Measurements from ENCODE around the gene MS4A18.
A peak's percentile ranks its signal among the peaks of the same experiment; 100 is the strongest.

The MS4A18 gene

GRCh38 chr11:60772666-60773065 lies 48.1 kb downstream of the MS4A18 start:
- ATAC-seq (replicated peaks; ENCODE audit: extremely low read depth, poor library complexity, severe bottlenecking) (no peak), DNase-seq (ENCODE audit: low spot score in 2 of 2) (no peak)
- H3K4me3 Mint-ChIP-seq: no peak overlapping the region
- peaks cover 2% of the 10 kb centered on the region for H3K36me3 Mint-ChIP-seq (ENCODE audit: insufficient read depth)
- no peak overlapping the region for H3K27ac Mint-ChIP-seq (ENCODE audit: low read depth)
- no peaks in the 10 kb centered on the region for H3K9me3 Mint-ChIP-seq
- peaks cover 47% of the 10 kb centered on the region for H3K27me3 Mint-ChIP-seq
- peaks cover 8% of the 10 kb centered on the region for H3K4me1 Mint-ChIP-seq

- H3K4me1 Mint-ChIP-seq: peaks cover 8% of the 10 kb centered on the region
- DNase-seq (ENCODE audit: low spot score in 2 of 2): no peak
- peaks cover 30% of the 10 kb centered on the region for H3K27me3 Mint-ChIP-seq
- H3K36me3 Mint-ChIP-seq (ENCODE audit: insufficient read depth): no peaks in the 10 kb centered on the region
- H3K27ac Mint-ChIP-seq (ENCODE audit: low read depth): no peak overlapping the region
- H3K9me3 Mint-ChIP-seq: no peaks in the 10 kb centered on the region
- no peak for ATAC-seq (replicated peaks; ENCODE audit: extremely low read depth, poor library complexity, severe bottlenecking)
- no peak overlapping the region for H3K4me3 Mint-ChIP-seq
Measured at GRCh38 chr11:60774726-60775125, 50.2 kb downstream of the MS4A18 start.

DNA sequence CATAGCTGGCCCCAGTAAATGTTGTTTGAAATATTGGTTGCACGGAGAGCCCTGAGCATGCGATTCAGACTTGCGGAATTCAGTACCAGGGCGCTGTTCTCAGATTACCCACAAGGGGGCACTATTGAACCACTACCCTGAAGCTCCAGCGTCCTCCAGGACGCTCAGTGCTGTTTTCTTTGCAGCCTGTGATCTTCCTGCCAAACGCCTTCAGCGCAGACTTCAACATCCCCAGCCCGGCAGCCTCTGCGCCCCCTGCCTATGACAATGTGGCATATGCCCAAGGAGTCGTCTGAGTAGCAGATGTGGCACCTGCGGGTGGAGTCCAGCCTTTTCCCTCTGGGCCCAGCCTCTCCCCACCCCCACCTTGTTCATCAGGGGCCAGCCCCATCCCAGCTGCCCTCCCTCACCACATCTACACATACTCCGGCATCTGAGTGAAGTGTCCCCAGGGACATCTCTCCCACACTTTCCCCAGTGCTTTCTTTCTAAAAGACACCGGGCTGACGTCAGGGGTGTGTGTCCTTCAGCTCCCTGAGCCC lies 51.0 kb downstream of the MS4A18 start:
- no peaks in the 10 kb centered on the region for H3K36me3 Mint-ChIP-seq (ENCODE audit: insufficient read depth)
- no peaks in the 10 kb centered on the region for H3K9me3 Mint-ChIP-seq
- H3K4me1 Mint-ChIP-seq: peaks cover 8% of the 10 kb centered on the region
- ATAC-seq (replicated peaks; ENCODE audit: extremely low read depth, poor library complexity, severe bottlenecking) (peak; percentile 89), DNase-seq (ENCODE audit: low spot score in 2 of 2) (peak; percentile 68 to 71)
- no peak overlapping the region for H3K27ac Mint-ChIP-seq (ENCODE audit: low read depth)
- H3K27me3 Mint-ChIP-seq: peaks cover 25% of the 10 kb centered on the region
- no peak overlapping the region for H3K4me3 Mint-ChIP-seq

GRCh38 chr11:60776167-60776566 lies 51.6 kb downstream of the MS4A18 start:
- DNase-seq (ENCODE audit: low spot score in 2 of 2) (no peak), ATAC-seq (replicated peaks; ENCODE audit: extremely low read depth, poor library complexity, severe bottlenecking) (no peak)
- Mint-ChIP-seq H3K9me3 (no peaks in the 10 kb centered on the region), H3K4me1 (peaks cover 8% of the 10 kb centered on the region), H3K27me3 (peaks cover 23% of the 10 kb centered on the region), H3K36me3 (ENCODE audit: insufficient read depth) (no peaks in the 10 kb centered on the region), H3K4me3 (no peak overlapping the region), H3K27ac (ENCODE audit: low read depth) (no peak overlapping the region)

GRCh38 chr11:60777106-60777505 lies 52.6 kb downstream of the MS4A18 start:
- Mint-ChIP-seq H3K4me3 (no peak overlapping the region), H3K27ac (ENCODE audit: low read depth) (no peak overlapping the region), H3K9me3 (no peaks in the 10 kb centered on the region), H3K36me3 (ENCODE audit: insufficient read depth) (no peaks in the 10 kb centered on the region), H3K4me1 (peaks cover 8% of the 10 kb centered on the region), H3K27me3 (peaks cover 13% of the 10 kb centered on the region)
- ATAC-seq (replicated peaks; ENCODE audit: extremely low read depth, poor library complexity, severe bottlenecking) (no peak), DNase-seq (ENCODE audit: low spot score in 2 of 2) (no peak)

DNA sequence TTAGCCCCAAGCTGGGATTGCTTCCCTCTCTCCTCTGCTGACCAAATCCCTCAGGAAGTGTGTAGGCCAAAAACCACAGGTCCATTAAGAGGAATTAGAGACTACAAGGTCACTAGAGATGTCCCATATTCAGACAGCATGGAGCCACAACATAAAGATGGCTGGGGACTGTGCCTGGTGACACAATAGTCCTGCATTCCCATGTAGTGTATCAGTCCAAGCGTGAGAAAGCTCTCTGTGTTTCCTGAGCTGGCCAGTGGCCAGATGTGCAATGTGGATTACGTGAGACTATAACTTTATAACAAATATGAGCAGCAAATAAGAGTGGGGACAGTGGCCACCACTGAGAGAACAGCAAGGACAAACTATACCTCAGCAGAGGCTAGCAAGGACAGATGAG lies 53.1 kb downstream of the MS4A18 start:
- Mint-ChIP-seq H3K4me3 (no peak overlapping the region), H3K36me3 (ENCODE audit: insufficient read depth) (no peaks in the 10 kb centered on the region), H3K27me3 (peaks cover 12% of the 10 kb centered on the region), H3K4me1 (peaks cover 8% of the 10 kb centered on the region), H3K27ac (ENCODE audit: low read depth) (no peak overlapping the region), H3K9me3 (no peaks in the 10 kb centered on the region)
- ATAC-seq (replicated peaks; ENCODE audit: extremely low read depth, poor library complexity, severe bottlenecking) (no peak), DNase-seq (ENCODE audit: low spot score in 2 of 2) (no peak)

DNA sequence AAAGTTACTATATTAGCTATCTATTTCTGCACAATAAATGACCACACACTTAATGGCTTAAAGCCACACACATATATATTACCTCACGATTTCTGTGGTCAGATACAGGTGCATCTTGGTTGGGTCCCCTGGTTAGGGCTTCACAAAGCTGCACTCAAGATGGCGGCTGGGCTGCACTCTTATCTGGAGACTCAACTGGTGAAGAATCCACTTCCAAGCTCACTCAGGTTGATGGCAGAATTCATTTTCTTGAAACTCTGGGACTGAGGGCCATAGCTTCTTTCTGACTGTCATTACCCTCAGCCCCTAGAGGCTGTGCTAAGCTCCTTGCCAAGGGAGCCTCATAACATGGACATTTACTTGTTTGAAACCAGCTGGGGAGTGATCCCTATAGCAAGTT lies 55.5 kb downstream of the MS4A18 start:
- Mint-ChIP-seq H3K9me3 (no peaks in the 10 kb centered on the region), H3K4me3 (no peak overlapping the region), H3K27ac (ENCODE audit: low read depth) (no peak overlapping the region), H3K4me1 (no peaks in the 10 kb centered on the region), H3K36me3 (ENCODE audit: insufficient read depth) (no peaks in the 10 kb centered on the region), H3K27me3 (no peaks in the 10 kb centered on the region)
- DNase-seq (ENCODE audit: low spot score in 2 of 2): no peak
- ATAC-seq (replicated peaks; ENCODE audit: extremely low read depth, poor library complexity, severe bottlenecking): no peak

- Mint-ChIP-seq H3K4me3 (no peak overlapping the region), H3K27me3 (no peaks in the 10 kb centered on the region)
Measured at GRCh38 chr11:60780774-60781173, 56.3 kb downstream of the MS4A18 start.

DNA sequence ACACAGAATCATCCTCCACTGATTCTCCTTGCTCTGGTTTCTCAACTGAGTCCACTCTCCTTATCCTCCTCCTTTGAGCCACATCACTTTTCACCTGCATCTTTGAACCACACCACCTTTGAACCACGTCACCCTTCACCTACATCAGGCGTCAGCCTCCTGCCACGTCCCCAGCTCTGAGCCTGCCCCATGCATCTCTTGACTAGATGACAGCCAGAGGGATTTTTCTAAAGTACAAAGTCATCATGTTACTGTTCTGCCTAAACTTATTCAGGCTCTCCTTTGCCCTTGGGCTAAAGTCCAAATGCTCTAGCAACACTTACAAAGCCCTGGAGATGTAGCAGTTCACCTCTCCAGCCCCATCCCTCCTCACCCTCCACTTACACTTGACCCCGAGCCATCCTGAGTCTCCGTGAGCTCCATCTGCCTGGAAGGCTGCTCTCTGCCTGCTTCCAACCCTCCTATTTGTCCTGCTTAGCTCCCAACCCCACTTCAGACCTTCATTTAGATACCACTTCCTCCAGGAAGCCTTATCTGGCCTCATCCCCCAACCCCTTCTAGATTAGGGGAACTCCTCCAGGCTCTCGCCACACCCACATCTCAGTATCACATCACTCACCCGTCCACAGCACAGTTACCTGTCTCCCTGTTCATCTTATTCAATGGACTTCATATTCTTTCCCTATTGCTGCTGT lies 56.9 kb downstream of the MS4A18 start:
- no peaks in the 10 kb centered on the region for H3K9me3 Mint-ChIP-seq
- H3K36me3 Mint-ChIP-seq (ENCODE audit: insufficient read depth): no peaks in the 10 kb centered on the region
- no peak overlapping the region for H3K27ac Mint-ChIP-seq (ENCODE audit: low read depth)
- no peak for ATAC-seq (replicated peaks; ENCODE audit: extremely low read depth, poor library complexity, severe bottlenecking)
- H3K27me3 Mint-ChIP-seq: no peaks in the 10 kb centered on the region
- H3K4me1 Mint-ChIP-seq: no peaks in the 10 kb centered on the region
- no peak overlapping the region for H3K4me3 Mint-ChIP-seq
- DNase-seq (ENCODE audit: low spot score in 2 of 2): no peak

More at GRCh38 chr11:60780774-60781173, 56.3 kb downstream of the MS4A18 start:
- no peaks in the 10 kb centered on the region for H3K9me3 Mint-ChIP-seq
- H3K4me1 Mint-ChIP-seq: no peaks in the 10 kb centered on the region
- ATAC-seq (replicated peaks; ENCODE audit: extremely low read depth, poor library complexity, severe bottlenecking) (no peak), DNase-seq (ENCODE audit: low spot score in 2 of 2) (no peak)
- H3K36me3 Mint-ChIP-seq (ENCODE audit: insufficient read depth): no peaks in the 10 kb centered on the region
- H3K27ac Mint-ChIP-seq (ENCODE audit: low read depth): no peak overlapping the region

DNA sequence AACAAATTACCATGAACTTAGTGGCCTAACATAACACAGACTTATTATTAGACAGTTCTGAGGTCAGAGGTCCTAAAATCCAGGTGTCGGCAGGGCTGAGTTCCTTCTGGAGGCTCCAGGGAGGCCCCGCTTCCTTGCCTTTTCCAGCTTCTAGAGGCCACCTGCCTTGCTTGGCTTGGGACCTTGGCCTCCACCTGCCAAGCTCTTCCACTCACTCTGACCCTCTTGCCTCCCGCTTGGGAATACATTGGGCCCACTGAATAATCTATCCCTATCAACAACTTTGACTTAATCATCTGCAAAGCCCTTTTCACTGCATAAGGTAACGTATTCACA lies 57.4 kb downstream of the MS4A18 start:
- Mint-ChIP-seq H3K27ac (ENCODE audit: low read depth) (no peak overlapping the region), H3K4me1 (no peaks in the 10 kb centered on the region)

GRCh38 chr11:60782393-60783140 lies 58.0 kb downstream of the MS4A18 start:
- Mint-ChIP-seq H3K4me1 (no peaks in the 10 kb centered on the region), H3K27ac (ENCODE audit: low read depth) (no peak overlapping the region), H3K36me3 (ENCODE audit: insufficient read depth) (no peaks in the 10 kb centered on the region), H3K4me3 (no peak overlapping the region), H3K9me3 (no peaks in the 10 kb centered on the region), H3K27me3 (no peaks in the 10 kb centered on the region)
- no peak for ATAC-seq (replicated peaks; ENCODE audit: extremely low read depth, poor library complexity, severe bottlenecking)
- no peak for DNase-seq (ENCODE audit: low spot score in 2 of 2)

More for the DNA sequence above, 57.4 kb downstream of the MS4A18 start:
- DNase-seq (ENCODE audit: low spot score in 2 of 2): no peak
- ATAC-seq (replicated peaks; ENCODE audit: extremely low read depth, poor library complexity, severe bottlenecking): no peak
- no peak overlapping the region for H3K4me3 Mint-ChIP-seq
- no peaks in the 10 kb centered on the region for H3K27me3 Mint-ChIP-seq
- H3K9me3 Mint-ChIP-seq: no peaks in the 10 kb centered on the region
- no peaks in the 10 kb centered on the region for H3K36me3 Mint-ChIP-seq (ENCODE audit: insufficient read depth)

DNA sequence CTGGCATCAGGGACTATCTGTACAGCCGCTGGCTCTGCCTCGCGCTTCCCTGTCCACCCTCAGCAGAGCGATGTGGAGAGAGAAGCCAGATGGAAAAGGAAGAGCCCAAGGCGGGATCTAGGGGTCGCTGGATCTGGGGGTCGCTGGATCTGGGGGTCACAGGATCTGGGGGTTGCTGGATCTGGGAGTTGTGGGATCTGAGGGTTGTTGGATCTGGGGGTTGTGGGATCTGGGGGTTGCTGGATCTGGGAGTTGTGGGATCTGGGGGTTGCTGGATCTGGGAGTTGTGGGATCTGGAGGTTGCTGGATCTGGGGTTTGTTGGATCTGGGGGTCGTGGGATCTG lies 58.6 kb downstream of the MS4A18 start:
- Mint-ChIP-seq H3K27me3 (no peaks in the 10 kb centered on the region), H3K4me1 (no peaks in the 10 kb centered on the region), H3K36me3 (ENCODE audit: insufficient read depth) (no peaks in the 10 kb centered on the region), H3K4me3 (no peak overlapping the region), H3K27ac (ENCODE audit: low read depth) (no peak overlapping the region), H3K9me3 (no peaks in the 10 kb centered on the region)
- ATAC-seq (replicated peaks; ENCODE audit: extremely low read depth, poor library complexity, severe bottlenecking): no peak
- no peak for DNase-seq (ENCODE audit: low spot score in 2 of 2)

DNA sequence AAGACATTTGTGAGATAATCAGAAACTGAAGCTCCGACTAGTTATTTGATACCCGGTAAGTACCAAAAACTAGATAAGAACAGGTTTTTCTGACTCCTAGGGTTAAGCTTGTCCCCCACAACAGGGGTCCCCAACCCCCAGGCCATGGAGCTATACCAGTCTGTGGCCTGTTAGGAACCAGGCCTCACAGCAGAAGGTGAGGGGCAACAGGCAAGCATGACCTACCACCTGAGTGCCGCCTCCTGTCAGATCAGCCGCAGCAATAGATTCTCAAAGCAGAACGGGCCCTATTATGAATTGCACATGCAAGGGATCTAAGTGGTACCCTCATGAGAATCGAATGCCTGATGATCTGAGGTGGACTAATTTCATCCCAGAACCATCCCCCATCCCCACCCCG lies 59.4 kb downstream of the MS4A18 start:
- H3K27me3 Mint-ChIP-seq: no peaks in the 10 kb centered on the region
- no peaks in the 10 kb centered on the region for H3K36me3 Mint-ChIP-seq (ENCODE audit: insufficient read depth)
- no peaks in the 10 kb centered on the region for H3K9me3 Mint-ChIP-seq
- no peak for ATAC-seq (replicated peaks; ENCODE audit: extremely low read depth, poor library complexity, severe bottlenecking)
- no peaks in the 10 kb centered on the region for H3K4me1 Mint-ChIP-seq
- no peak for DNase-seq (ENCODE audit: low spot score in 2 of 2)
- H3K4me3 Mint-ChIP-seq: no peak overlapping the region
- H3K27ac Mint-ChIP-seq (ENCODE audit: low read depth): no peak overlapping the region

Data from central memory CD8-positive, alpha-beta T cell (primary cell).